ENCODE measurements around the gene MICAL1. TPM values are rescaled to one million over a fixed set of nuclear protein-coding genes. Genes with fewer than 3 reads are reported as not detected.

MICAL1 gene
- total RNA-seq, 1 donor from 2014 or later, result 120 TPM

DNA sequence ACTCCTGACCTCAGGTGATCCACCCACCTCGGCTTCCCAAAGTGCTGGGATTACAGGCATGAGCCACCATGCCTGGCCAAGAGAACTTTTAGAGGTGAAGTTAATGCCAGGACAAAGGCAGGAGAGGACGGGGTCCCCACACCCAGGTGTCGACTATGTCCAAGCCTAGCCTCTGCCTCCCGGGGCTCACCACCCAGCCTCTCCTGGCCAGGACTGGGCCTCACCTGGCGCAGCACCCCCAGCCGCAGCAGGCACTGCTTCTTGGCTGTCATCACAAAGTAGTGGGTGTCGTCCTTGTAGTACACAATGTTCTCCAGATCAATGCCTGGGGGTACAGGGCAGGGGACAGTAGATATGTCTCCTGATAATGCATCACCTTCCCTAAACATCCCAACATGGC, 4.2 kb downstream of the MICAL1 start:
- no peak overlapping the region for H3K27ac Mint-ChIP-seq
- peaks cover 74% of the 10 kb centered on the region for H3K4me1 Mint-ChIP-seq
- H3K9me3 Mint-ChIP-seq, result no peaks in the 10 kb centered on the region
- no peak overlapping the region for H3K4me3 Mint-ChIP-seq
- H3K36me3 Mint-ChIP-seq (ENCODE audit: low read depth), result peaks cover 54% of the 10 kb centered on the region
- no peak for TF ChIP-seq CTCF (IDR thresholded peaks at IDR 0.05)
- no peaks in the 10 kb centered on the region for H3K27me3 Mint-ChIP-seq
- no peak for DNase-seq
- ChIA-PET CTCF (interaction anchor here (4.4 kb wide), 1 partner anchor 10 kb away, joined by 31 read pairs; the partner anchor contains the start of genes PPIL6 and SMPD2), POLR2A (interaction anchor here (2.0 to 6.9 kb wide), 2 partner anchors 9 to 68 kb away, joined by 8 to 154 read pairs; partner anchors contain the start of genes CD164, PPIL6 and SMPD2)
- ATAC-seq (ENCODE audit: low read depth), result no peak
- intact Hi-C loops (cut with micrococcal nuclease), result loop anchor here (10.0 kb wide), 1 partner anchor 1953 kb away; no protein-coding TSS in a partner anchor

DNA sequence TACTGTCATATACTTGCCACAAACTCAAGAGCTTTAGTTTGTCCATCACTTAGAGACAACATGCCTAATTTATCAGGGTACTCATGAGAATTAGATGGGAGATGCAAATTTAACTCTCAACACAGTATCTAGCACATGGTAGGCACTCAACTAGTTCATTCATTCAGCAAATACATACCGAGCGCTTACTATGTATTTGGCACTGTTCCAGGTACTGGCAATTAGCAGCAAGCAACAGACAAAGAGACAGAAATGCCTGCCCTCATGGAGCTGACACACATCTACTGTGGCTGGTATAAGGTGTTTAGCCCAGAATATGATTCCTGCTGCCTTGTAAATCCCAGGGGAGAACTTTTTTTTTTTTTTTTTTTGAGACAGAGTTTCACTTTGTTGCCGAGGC, 4.8 kb downstream of the MICAL1 start:
- no peaks in the 10 kb centered on the region for H3K9me3 Mint-ChIP-seq
- no peak for TF ChIP-seq CTCF (IDR thresholded peaks at IDR 0.05)
- DNase-seq (no peak), ATAC-seq (ENCODE audit: low read depth) (no peak)
- H3K4me1 Mint-ChIP-seq, result peaks cover 73% of the 10 kb centered on the region
- no peaks in the 10 kb centered on the region for H3K27me3 Mint-ChIP-seq
- CTCF ChIA-PET, result interaction anchor here (1.2 to 4.4 kb wide), 2 partner anchors 9 to 66 kb away, joined by 6 to 31 read pairs; partner anchors contain the start of genes PPIL6 and SMPD2
- peak overlapping the region; percentile 4 for H3K4me3 Mint-ChIP-seq
- peak overlapping the region; percentile 32 for H3K27ac Mint-ChIP-seq
- H3K36me3 Mint-ChIP-seq (ENCODE audit: low read depth), result peaks cover 59% of the 10 kb centered on the region
- intact Hi-C loops (cut with micrococcal nuclease), result loop anchor here (1.0 to 10.0 kb wide), 2 partner anchors 10 to 1954 kb away; no protein-coding TSS in a partner anchor
- POLR2A ChIA-PET, result interaction anchor here (1.5 to 2.0 kb wide), 3 partner anchors 7 to 68 kb away, joined by 3 to 15 read pairs (median 8); partner anchors contain the start of genes CD164, PPIL6 and SMPD2

DNA sequence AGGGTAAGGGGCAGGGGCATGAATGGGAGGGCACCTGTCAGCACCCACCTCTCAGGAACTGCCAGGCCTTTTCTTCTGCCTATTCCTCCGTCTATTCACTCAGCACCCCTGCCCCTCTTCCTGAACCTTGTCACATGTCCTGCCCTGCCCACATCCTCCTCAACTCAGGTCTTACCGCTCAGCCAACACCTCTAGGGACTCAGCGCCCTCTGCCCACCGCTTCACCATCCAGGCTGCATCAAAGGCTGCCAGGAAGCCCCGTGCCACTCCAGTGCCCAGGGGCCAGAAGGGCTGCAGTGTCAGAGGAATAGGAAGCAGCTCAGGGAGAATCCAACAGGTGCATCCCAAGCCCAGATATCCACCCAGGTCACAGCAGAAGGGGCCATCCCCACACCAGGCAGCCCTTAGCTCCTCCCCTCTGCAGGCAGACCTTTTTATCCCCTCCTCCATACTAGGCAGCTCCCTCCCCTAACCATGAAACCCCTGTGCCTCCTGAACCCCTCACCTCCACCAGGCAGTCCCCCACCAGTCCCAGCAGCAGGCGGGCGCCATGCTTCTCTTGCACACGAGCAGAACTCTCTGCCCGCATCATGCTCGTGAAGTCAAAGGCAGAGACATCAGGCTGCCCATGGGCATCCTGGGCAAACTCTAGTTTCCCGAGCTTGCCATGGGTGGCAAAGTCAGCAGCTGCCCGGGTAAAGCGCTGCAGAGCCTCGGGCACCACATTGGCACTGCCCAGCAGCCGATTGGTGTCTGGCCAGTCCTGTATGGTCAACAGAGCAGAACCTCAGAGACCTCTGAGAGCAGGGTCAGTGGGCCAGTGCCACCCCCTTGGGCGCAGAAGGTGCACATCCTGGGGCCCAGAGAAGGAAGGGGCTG, 5.5 kb downstream of the MICAL1 start:
- DNase-seq, result no peak
- Mint-ChIP-seq H3K27me3 (no peaks in the 10 kb centered on the region), H3K9me3 (no peaks in the 10 kb centered on the region), H3K4me1 (peaks cover 75% of the 10 kb centered on the region), H3K27ac (peak overlapping the region; percentile 80), H3K4me3 (peak overlapping the region; percentile 53), H3K36me3 (ENCODE audit: low read depth) (peaks cover 63% of the 10 kb centered on the region)
- intact Hi-C loops (cut with micrococcal nuclease), result loop anchor here (1.0 to 10.0 kb wide), 2 partner anchors 9 to 1955 kb away; no protein-coding TSS in a partner anchor
- CTCF ChIA-PET, result interaction anchor here (1.2 kb wide), 1 partner anchor 66 kb away, joined by 6 read pairs; no protein-coding TSS in a partner anchor
- peak; percentile 29 for ATAC-seq (ENCODE audit: low read depth)
- POLR2A ChIA-PET, result interaction anchor here (0.7 to 2.0 kb wide), 4 partner anchors 8 to 355 kb away, joined by 3 to 15 read pairs (median 6); partner anchors contain the start of genes CD164, CEP57L1, PPIL6 and SMPD2
- no peak for TF ChIP-seq CTCF (IDR thresholded peaks at IDR 0.05)

DNA sequence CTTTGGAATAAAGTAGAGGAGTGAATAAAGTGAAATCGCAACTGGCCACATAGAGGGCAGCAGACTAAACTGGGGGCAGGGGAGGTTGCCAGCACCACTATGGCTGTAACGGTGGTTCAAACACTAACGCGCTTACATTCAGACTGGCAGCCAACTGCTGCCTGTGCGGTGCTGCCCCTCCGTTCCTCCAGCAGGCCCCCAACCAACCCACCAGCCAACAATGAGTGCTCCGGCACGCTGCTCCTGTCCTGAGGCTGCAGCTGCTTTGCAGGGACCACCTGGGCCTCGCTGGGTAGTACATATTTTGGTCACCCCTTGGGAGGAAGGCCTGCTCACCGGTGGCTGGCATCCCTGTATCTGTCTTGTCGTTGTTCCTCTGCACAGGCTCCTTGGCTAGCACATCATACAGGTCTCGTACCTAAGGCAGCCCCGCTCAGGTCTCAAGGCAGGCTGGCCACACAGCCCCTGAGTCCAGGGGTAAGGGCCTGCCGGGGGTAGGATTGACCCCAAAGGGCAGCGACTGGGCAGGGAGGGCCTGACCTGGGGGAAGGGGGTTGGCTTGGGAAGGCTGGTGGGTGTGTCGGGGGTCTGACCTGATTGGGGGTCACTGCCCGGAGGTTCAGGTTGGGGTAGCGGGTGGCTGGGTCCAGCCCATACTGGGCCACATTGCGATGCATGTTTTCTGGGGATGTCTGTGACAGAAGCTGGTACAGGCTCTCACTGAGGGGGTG, 6.3 kb downstream of the MICAL1 start:
- Mint-ChIP-seq H3K27me3 (no peaks in the 10 kb centered on the region), H3K36me3 (ENCODE audit: low read depth) (peaks cover 68% of the 10 kb centered on the region), H3K4me1 (peaks cover 70% of the 10 kb centered on the region), H3K9me3 (no peaks in the 10 kb centered on the region), H3K4me3 (peak overlapping the region; percentile 53), H3K27ac (peak overlapping the region; percentile 80)
- TF ChIP-seq CTCF (IDR thresholded peaks at IDR 0.05), result no peak
- CTCF ChIA-PET, result interaction anchor here (1.0 kb wide), 1 partner anchor 72 kb away, joined by 4 read pairs; no protein-coding TSS in a partner anchor
- ATAC-seq (ENCODE audit: low read depth) (no peak), DNase-seq (no peak)
- intact Hi-C loops (cut with micrococcal nuclease), result no loop called here
- POLR2A ChIA-PET, result interaction anchor here (0.6 to 2.0 kb wide), 5 partner anchors 8 to 66 kb away, joined by 3 to 15 read pairs (median 5); partner anchors contain the start of genes CD164, PPIL6 and SMPD2
